Nephron (organoid): Measurements from ENCODE around the gene ARHGEF4.

ENCODE experiments used
- H3K27ac Mint-ChIP-seq, 3 experiments: 2 replicates each; pipeline ENCODE4 v1.8.0; 2020; ENCODE audit warnings: mixed read lengths in 3 of 3, mild to moderate bottlenecking in 2 of 3, moderate library complexity in 1 of 3
- H3K27me3 Mint-ChIP-seq: 2 replicates; pipeline ENCODE4 v1.8.0; 2021; ENCODE audit warnings: low read depth, mild to moderate bottlenecking, moderate library complexity, mixed read lengths
- H3K36me3 Mint-ChIP-seq: 2 replicates; pipeline ENCODE4 v1.8.0; 2020; ENCODE audit warnings: low read depth, mixed read lengths
- H3K4me1 Mint-ChIP-seq: 2 replicates; pipeline ENCODE4 v1.8.0; 2020; ENCODE audit warnings: mixed read lengths
- H3K4me3 Mint-ChIP-seq, 3 experiments: 2 replicates each; pipeline ENCODE4 v1.8.0; 2020; ENCODE audit warnings: mild to moderate bottlenecking in 3 of 3, mixed read lengths in 3 of 3, moderate library complexity in 2 of 3
- H3K9me3 Mint-ChIP-seq: 2 replicates; pipeline ENCODE4 v1.8.0; 2020; ENCODE audit warnings: mixed read lengths
- TF ChIP-seq, protein P1 (sequence below), 3 experiments: fragments of 200-600 bp; sonication (generic); IDR thresholded peaks; one replicate each; pipeline ENCODE4 v1.5.0; 2021; ENCODE audit warnings: antibody characterized with exemption in 3 of 3; ENCODE audit not compliant: unreplicated experiment in 3 of 3

Gene ARHGEF4

GRCh38 chr2:130847776-130848525, 11.2 kb downstream of the ARHGEF4 start:
- Mint-ChIP-seq H3K27ac (no peak overlapping the region), H3K27me3 (peaks cover 6% of the 10 kb centered on the region), H3K4me3 (no peak overlapping the region), H3K4me1 (no peaks in the 10 kb centered on the region), H3K36me3 (no peaks in the 10 kb centered on the region), H3K9me3 (no peaks in the 10 kb centered on the region)
- TF ChIP-seq, protein P1, sequence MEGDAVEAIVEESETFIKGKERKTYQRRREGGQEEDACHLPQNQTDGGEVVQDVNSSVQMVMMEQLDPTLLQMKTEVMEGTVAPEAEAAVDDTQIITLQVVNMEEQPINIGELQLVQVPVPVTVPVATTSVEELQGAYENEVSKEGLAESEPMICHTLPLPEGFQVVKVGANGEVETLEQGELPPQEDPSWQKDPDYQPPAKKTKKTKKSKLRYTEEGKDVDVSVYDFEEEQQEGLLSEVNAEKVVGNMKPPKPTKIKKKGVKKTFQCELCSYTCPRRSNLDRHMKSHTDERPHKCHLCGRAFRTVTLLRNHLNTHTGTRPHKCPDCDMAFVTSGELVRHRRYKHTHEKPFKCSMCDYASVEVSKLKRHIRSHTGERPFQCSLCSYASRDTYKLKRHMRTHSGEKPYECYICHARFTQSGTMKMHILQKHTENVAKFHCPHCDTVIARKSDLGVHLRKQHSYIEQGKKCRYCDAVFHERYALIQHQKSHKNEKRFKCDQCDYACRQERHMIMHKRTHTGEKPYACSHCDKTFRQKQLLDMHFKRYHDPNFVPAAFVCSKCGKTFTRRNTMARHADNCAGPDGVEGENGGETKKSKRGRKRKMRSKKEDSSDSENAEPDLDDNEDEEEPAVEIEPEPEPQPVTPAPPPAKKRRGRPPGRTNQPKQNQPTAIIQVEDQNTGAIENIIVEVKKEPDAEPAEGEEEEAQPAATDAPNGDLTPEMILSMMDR (IDR thresholded peaks at IDR 0.05; ENCODE audit: unreplicated experiment in 3 of 3), result no peak

GRCh38 chr2:130848526-130849210, 12.0 kb downstream of the ARHGEF4 start:
- H3K27me3 Mint-ChIP-seq, result peaks cover 6% of the 10 kb centered on the region
- H3K4me1 Mint-ChIP-seq, result no peaks in the 10 kb centered on the region
- no peak overlapping the region for H3K27ac Mint-ChIP-seq
- TF ChIP-seq, protein P1 (IDR thresholded peaks at IDR 0.05; ENCODE audit: unreplicated experiment in 3 of 3), result no peak
- H3K36me3 Mint-ChIP-seq, result no peaks in the 10 kb centered on the region
- H3K4me3 Mint-ChIP-seq, result no peak overlapping the region
- no peaks in the 10 kb centered on the region for H3K9me3 Mint-ChIP-seq

- Mint-ChIP-seq H3K9me3 (no peaks in the 10 kb centered on the region), H3K4me1 (no peaks in the 10 kb centered on the region), H3K27me3 (peaks cover 6% of the 10 kb centered on the region), H3K36me3 (no peaks in the 10 kb centered on the region), H3K27ac (no peak overlapping the region), H3K4me3 (no peak overlapping the region)
- TF ChIP-seq, protein P1 (IDR thresholded peaks at IDR 0.05; ENCODE audit: unreplicated experiment in 3 of 3), result no peak
Observed at GRCh38 chr2:130849896-130850787, 13.4 kb downstream of the ARHGEF4 start.

- H3K27ac Mint-ChIP-seq, result no peak overlapping the region
- peaks cover 6% of the 10 kb centered on the region for H3K27me3 Mint-ChIP-seq
- no peak overlapping the region for H3K4me3 Mint-ChIP-seq
- H3K9me3 Mint-ChIP-seq, result peaks cover 4% of the 10 kb centered on the region
- H3K4me1 Mint-ChIP-seq, result no peaks in the 10 kb centered on the region
- TF ChIP-seq, protein P1 (IDR thresholded peaks at IDR 0.05; ENCODE audit: unreplicated experiment in 3 of 3), result no peak
- no peaks in the 10 kb centered on the region for H3K36me3 Mint-ChIP-seq
Observed at GRCh38 chr2:130850788-130851623, 14.3 kb downstream of the ARHGEF4 start.

- H3K36me3 Mint-ChIP-seq, result no peaks in the 10 kb centered on the region
- H3K4me1 Mint-ChIP-seq, result no peaks in the 10 kb centered on the region
- H3K4me3 Mint-ChIP-seq, result no peak overlapping the region
- H3K27ac Mint-ChIP-seq, result no peak overlapping the region
- H3K9me3 Mint-ChIP-seq, result peaks cover 4% of the 10 kb centered on the region
- TF ChIP-seq, protein P1 (IDR thresholded peaks at IDR 0.05; ENCODE audit: unreplicated experiment in 3 of 3), result no peak
- peaks cover 6% of the 10 kb centered on the region for H3K27me3 Mint-ChIP-seq
Observed at GRCh38 chr2:130851624-130852382, 15.1 kb downstream of the ARHGEF4 start.
